ENCODE results near the gene ILDR1.
A peak's percentile ranks its signal among the peaks of the same experiment; 100 is the strongest.

ILDR1 gene

DNA sequence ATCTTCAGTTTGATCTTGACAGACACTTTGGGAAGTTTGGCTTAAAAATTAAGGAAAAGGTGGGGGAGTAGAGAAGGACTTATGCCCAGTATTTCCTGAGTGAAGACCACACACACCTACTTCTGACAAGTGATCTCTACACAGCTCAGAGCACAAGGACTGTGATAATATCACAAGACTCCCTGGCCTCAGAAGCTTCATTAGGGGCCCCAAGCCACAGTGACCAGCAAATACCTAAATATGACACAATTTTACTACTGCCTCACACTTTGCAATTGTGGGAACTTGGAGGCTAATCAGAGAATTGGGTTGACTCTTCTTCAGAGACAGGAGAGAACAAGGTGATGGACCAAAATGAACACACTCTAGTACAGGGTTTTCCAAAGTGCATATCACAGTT is 2.6 kb downstream of the ILDR1 start:
- no peak for DNase-seq (ENCODE audit: low read depth)
- TF ChIP-seq CTCF (IDR thresholded peaks at IDR 0.05; ENCODE audit: insufficient read depth, low read depth, low read length, missing control alignments): no peak
- no peak overlapping the region for H3K4me3 ChIP-seq (ENCODE audit: low read length)

- TF ChIP-seq CTCF (IDR thresholded peaks at IDR 0.05; ENCODE audit: insufficient read depth, low read depth, low read length, missing control alignments): no peak
- DNase-seq (ENCODE audit: low read depth): peak; percentile 65
- H3K4me3 ChIP-seq (ENCODE audit: low read length): no peak overlapping the region
Observed at GRCh38 chr3:122014741-122015140, 7.3 kb downstream of the ILDR1 start.

GRCh38 chr3:122013448-122013925 is 8.6 kb downstream of the ILDR1 start:
- no peak overlapping the region for H3K4me3 ChIP-seq (ENCODE audit: low read length)
- TF ChIP-seq CTCF (IDR thresholded peaks at IDR 0.05; ENCODE audit: insufficient read depth, low read depth, low read length, missing control alignments): no peak
- peak; percentile 86 for DNase-seq (ENCODE audit: low read depth)

- no peak for TF ChIP-seq CTCF (IDR thresholded peaks at IDR 0.05; ENCODE audit: insufficient read depth, low read depth, low read length, missing control alignments)
- no peak overlapping the region for H3K4me3 ChIP-seq (ENCODE audit: low read length)
- DNase-seq (ENCODE audit: low read depth): no peak
Observed at GRCh38 chr3:122012821-122013220, 9.2 kb downstream of the ILDR1 start.

GRCh38 chr3:122011396-122011795 is 10.7 kb downstream of the ILDR1 start:
- no peak for DNase-seq (ENCODE audit: low read depth)
- no peak for TF ChIP-seq CTCF (IDR thresholded peaks at IDR 0.05; ENCODE audit: insufficient read depth, low read depth, low read length, missing control alignments)
- no peak overlapping the region for H3K4me3 ChIP-seq (ENCODE audit: low read length)

DNA sequence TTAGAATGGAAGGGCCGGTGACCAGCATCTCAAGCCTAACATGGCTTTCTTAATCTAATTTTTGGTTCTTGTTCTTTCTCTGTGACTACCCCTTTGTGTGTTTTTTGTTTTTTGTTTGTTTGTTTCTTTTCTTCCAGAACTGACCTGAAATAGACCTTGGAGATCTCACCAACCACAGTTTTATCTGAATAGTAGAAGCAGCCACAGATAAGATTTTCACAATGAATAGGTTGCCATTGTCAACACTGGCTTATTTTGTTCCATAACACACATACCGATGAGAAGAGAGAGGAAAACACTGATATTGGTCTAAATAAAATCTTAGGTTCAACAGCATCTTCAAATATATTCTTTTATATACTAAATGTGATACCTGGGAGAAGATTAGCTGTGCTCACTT is 11.5 kb downstream of the ILDR1 start:
- no peak overlapping the region for H3K4me3 ChIP-seq (ENCODE audit: low read length)
- no peak for DNase-seq (ENCODE audit: low read depth)
- TF ChIP-seq CTCF (IDR thresholded peaks at IDR 0.05; ENCODE audit: insufficient read depth, low read depth, low read length, missing control alignments): no peak

GRCh38 chr3:122008166-122008565 is 13.9 kb downstream of the ILDR1 start:
- H3K4me3 ChIP-seq (ENCODE audit: low read length): no peak overlapping the region
- DNase-seq (ENCODE audit: low read depth): no peak
- no peak for TF ChIP-seq CTCF (IDR thresholded peaks at IDR 0.05; ENCODE audit: insufficient read depth, low read depth, low read length, missing control alignments)
